Prostate gland (tissue), 2 donors: Measurements from ENCODE around the gene SIGLEC9.

Experiments used
- CTCF ChIP-seq, 4 experiments: fragments of 200-600 bp in 2 of 4; fragments of 450-650 bp in 2 of 4; sonication (generic) in 2 of 4; IDR thresholded peaks; 1 replicate in 3 of 4; 2 replicates in 1 of 4; pipeline ENCODE4 v1.5.1; 2016 to 2019; ENCODE audit warnings: antibody characterized with exemption in 4 of 4, mild to moderate bottlenecking in 2 of 4, moderate library complexity in 2 of 4
- POLR2AphosphoS5 ChIP-seq: sonication (generic); formaldehyde crosslinking; IDR thresholded peaks from one replicate; pipeline ENCODE4 v1.6.1; 2017; ENCODE audit warnings: antibody characterized with exemption

GRCh38 chr19:51143486-51143885, 18.8 kb downstream of the SIGLEC9 start:
- TF ChIP-seq CTCF (IDR thresholded peaks at IDR 0.05) (no peak), POLR2AphosphoS5 (no peak)
